ENCODE data around the gene BDKRB2. TPM values are rescaled to one million over a fixed set of nuclear protein-coding genes. Genes with fewer than 3 reads are reported as not detected.

The BDKRB2 gene
- total RNA-seq (2021; fragmentation: NEBNext Ultra II Directional; extraction: Animal tissue kit (Norgen Biotek cat#: 25700)) (0.13 TPM in 2 replicates), polyA plus RNA-seq (2011; rRNA removed) (0.21 and 0.24 TPM in 2 replicates), polyA minus RNA-seq (2011; rRNA and poly(A)+ RNA removed) (1.3 and 1.8 TPM in 2 replicates)
- polyA plus RNA-seq (2011; cell fraction: cytosol; rRNA removed): 0.28 TPM
- 0.30 TPM for polyA plus RNA-seq (2011; cell fraction: nucleus; rRNA removed)
- 0.20 to 0.33 TPM (median 0.26 TPM) in 4 replicates for polyA plus RNA-seq (2012, experiment 1 of 2)
- polyA plus RNA-seq (2012, experiment 2 of 2): not detected
- 0.20 TPM for polyA plus RNA-seq (2013, experiment 1 of 2)
- polyA plus RNA-seq (2013, experiment 2 of 2): 0.18 TPM
- 0.51 TPM for polyA minus RNA-seq (2011; cell fraction: cytosol; rRNA and poly(A)+ RNA removed)
- 0.70 TPM for polyA minus RNA-seq (2011; cell fraction: nucleus; rRNA and poly(A)+ RNA removed)
- long read RNA-seq, experiment 1: 0 reads
- long read RNA-seq, experiment 2: 0 reads

- Histone ChIP-seq H2AK5ac (ENCODE audit: low read depth, low read length) (no peak within 1 kb of the TSS), H4K91ac (replicated peaks; ENCODE audit: insufficient read length, low read length) (peak within 1 kb of the TSS; percentile 57), H3K79me1 (ENCODE audit: low read depth, low read length) (no peaks in the 10 kb centered on the region), H4K5ac (ENCODE audit: insufficient read length, low read depth, low read length) (no peak within 1 kb of the TSS), H2BK120ac (replicated peaks; ENCODE audit: low read depth, low read length) (no peak within 1 kb of the TSS), H3K4me3 (ENCODE audit: extremely low read depth in 1 of 4, insufficient read depth in 2 of 4, low read depth in 3 of 4, low read length in 4 of 4) (peak within 1 kb of the TSS; percentile 25 to 63 (median 44)), H3K56ac (replicated peaks; ENCODE audit: insufficient read length, low read depth, low read length) (no peak within 1 kb of the TSS), H3K23ac (ENCODE audit: insufficient read length) (no peak within 1 kb of the TSS), H3K4ac (replicated peaks; ENCODE audit: insufficient read length, low read depth, low read length) (no peak within 1 kb of the TSS), H3K9me3 (ENCODE audit: insufficient read depth in 2 of 2, low read depth in 1 of 2, low read length in 1 of 2) (no peaks in the 10 kb centered on the region), H2BK15ac (ENCODE audit: low read length) (peak within 1 kb of the TSS; percentile 83; the same call in 1 of the 2 replicates), H3K27me3 (replicated peaks in 1 of 4; ENCODE audit: control insufficient read depth in 3 of 4, extremely low read depth in 1 of 4, insufficient read depth in 3 of 4, low read length in 3 of 4) (peaks cover 0 to 22% (median 19%) of the 10 kb centered on the region in 4 experiments; a peak in 6 of 7 replicates), H2BK12ac (ENCODE audit: low read depth, low read length) (0 out of 2 replicates have a peak within 1 kb of the TSS, but pooled peaks have one; percentile 55), H3K27ac (ENCODE audit: low read depth, low read length) (no peak within 1 kb of the TSS), H3K18ac (ENCODE audit: extremely low read depth, low read length) (peak within 1 kb of the TSS; percentile 24; the same call in 1 of the 2 replicates), H2BK5ac (ENCODE audit: low read depth, low read length) (no peak within 1 kb of the TSS; the same call in 1 of the 2 replicates), H3K14ac (ENCODE audit: insufficient read length) (no peak within 1 kb of the TSS), H3K4me1 (replicated peaks in 1 of 4; ENCODE audit: control insufficient read depth in 3 of 4, insufficient read depth in 4 of 4, low read length in 3 of 4) (peaks cover 0 to 22% (median 5%) of the 10 kb centered on the region in 4 experiments; a peak in 5 of 7 replicates), H3K23me2 (ENCODE audit: low read depth, low read length) (peaks cover 10% of the 10 kb centered on the region; the same call in 1 of the 2 replicates), H2BK20ac (ENCODE audit: low read length) (0 out of 2 replicates have a peak within 1 kb of the TSS, but pooled peaks have one; percentile 43), H3K79me2 (ENCODE audit: control insufficient read depth in 1 of 2, insufficient read depth in 2 of 2, low read length in 2 of 2) (no peaks in the 10 kb centered on the region), H2AFZ (ENCODE audit: low read length) (no peak within 1 kb of the TSS), H4K8ac (ENCODE audit: extremely low read depth, insufficient read depth, low read length) (peak within 1 kb of the TSS; percentile 53), H3K9ac (replicated peaks in 1 of 4; ENCODE audit: extremely low read depth in 1 of 4, low read depth in 3 of 4, low read length in 3 of 4) (peak within 1 kb of the TSS in 2 of 4 experiments; percentile 9 to 29; a peak in 2 of 7 replicates), H3K4me2 (ENCODE audit: insufficient read depth in 1 of 2, low read depth in 2 of 2, low read length in 2 of 2) (peak within 1 kb of the TSS; percentile 71 to 84), H4K20me1 (replicated peaks in 1 of 2; ENCODE audit: control insufficient read depth in 1 of 2, insufficient read depth in 2 of 2, low read length in 2 of 2) (no peaks in the 10 kb centered on the region), H3K36me3 (ENCODE audit: control insufficient read depth in 2 of 4, insufficient read depth in 4 of 4, low read length in 3 of 4) (no peaks in the 10 kb centered on the region)
- ChIA-PET POLR2A (ENCODE audit: partially characterized antibody) (interaction anchor here (0.5 to 1.0 kb wide), 3 partner anchors 13 to 164 kb away, joined by 3 to 4 read pairs (median 3); no protein-coding TSS in a partner anchor), CTCF (ENCODE audit: partially characterized antibody) (interaction anchor here (0.6 to 1.6 kb wide), 8 partner anchors 25 to 575 kb away, joined by 3 to 4 read pairs (median 3); no protein-coding TSS in a partner anchor)
- WGBS, 2 experiments (ENCODE audit: extremely low coverage in 1 of 2, insufficient coverage in 1 of 2, insufficient read length in 1 of 2, insufficient replicate concordance in 2 of 2, low coverage in 1 of 2, low lambda C conversion rate in 2 of 2, missing lambda C conversion rate in 1 of 2): 29% methylated on average over 38 of the region's 41 CpGs; no CpG with 5 or more reads in 1 of the 2 experiments
- DNase-seq (ENCODE audit: low read depth in 1 of 2, low spot score in 2 of 2) (peak; percentile 17 to 69), FAIRE-seq (no peak)
- no peak for TF ChIP-seq SAP30 (IDR thresholded peaks at IDR 0.05; ENCODE audit: insufficient read depth, insufficient replicate concordance, low read length)
- TF ChIP-seq JUND (IDR thresholded peaks at IDR 0.05; ENCODE audit: low read length): peak; percentile 56; the same call in 1 of the 2 replicates
- TF ChIP-seq CHD2 (IDR thresholded peaks at IDR 0.05; ENCODE audit: low read length): no peak
- TF ChIP-seq SIN3A (conservative IDR thresholded peaks at IDR 0.05 in 1 of 2, IDR thresholded peaks at IDR 0.05 in 1 of 2; ENCODE audit: low read depth in 1 of 2, low read length in 2 of 2): peak in 1 of 2 experiments; percentile 55; a peak in 1 of 4 replicates
- peak; percentile 76; the same call in 1 of the 2 replicates for TF ChIP-seq ATF2 (IDR thresholded peaks at IDR 0.05; ENCODE audit: low read length)
- peak; percentile 45; the same call in 1 of the 2 replicates for TF ChIP-seq TAF1 (IDR thresholded peaks at IDR 0.05; ENCODE audit: low read depth, low read length)
Measured at GRCh38 chr14:96204151-96205058, at the start of gene BDKRB2. BDKRB2 (plus strand) TSS chr14:96204839; CDS start chr14:96237108, 32,269 bp downstream.

Data from H1 (cell line).